ENCODE measurements around the gene ADAMTS12. TPM values are rescaled to one million over a fixed set of nuclear protein-coding genes. Genes with fewer than 3 reads are reported as not detected.

ADAMTS12 gene
- total RNA-seq, 2 experiments from 2014 or later: not detected

- H3K27ac ChIP-seq (ENCODE audit: low read depth, low read length, poor library complexity, severe bottlenecking): no peak overlapping the region
- H3K4me1 ChIP-seq (ENCODE audit: insufficient read depth, low read length, poor library complexity, severe bottlenecking): no peaks in the 10 kb centered on the region
- no peak overlapping the region for H3K4me2 ChIP-seq (ENCODE audit: low read length)
- H2AFZ ChIP-seq (ENCODE audit: low read length): no peak overlapping the region
- no peak for TF ChIP-seq CTCF (conservative IDR thresholded peaks at IDR 0.05; ENCODE audit: low read length)
- TF ChIP-seq EZH2phosphoT487 (IDR thresholded peaks at IDR 0.05; ENCODE audit: borderline replicate concordance, low read depth, low read length): no peak
- H3K9me2 ChIP-seq (ENCODE audit: insufficient read depth, low read length): no peaks in the 10 kb centered on the region
- H3K79me2 ChIP-seq (ENCODE audit: insufficient read depth, low read depth, low read length): no peaks in the 10 kb centered on the region
- ChIA-PET POLR2A (interaction anchor here (0.7 kb wide), 1 partner anchor 8 kb away, joined by 3 read pairs; no protein-coding TSS in a partner anchor), CTCF (ENCODE audit: unreplicated experiment) (no interaction called here)
- H3K36me3 ChIP-seq (ENCODE audit: insufficient read depth, low read length): no peaks in the 10 kb centered on the region
- intact Hi-C loops (cut with micrococcal nuclease; ENCODE audit: unreplicated experiment): no loop called here
- no peaks in the 10 kb centered on the region for H3K9me3 ChIP-seq (ENCODE audit: low read length)
- no peak overlapping the region for H3K4me3 ChIP-seq (ENCODE audit: low read depth, low read length, poor library complexity, severe bottlenecking)
- H4K20me1 ChIP-seq (ENCODE audit: insufficient read depth, low read length): no peaks in the 10 kb centered on the region
- BruUV-seq (replicated peaks): no TSS peak
- DNase-seq (ENCODE audit: low spot score): no peak
Observed at GRCh38 chr5:33635582-33635981, 256.2 kb downstream of the ADAMTS12 start.

- intact Hi-C loops (cut with micrococcal nuclease; ENCODE audit: unreplicated experiment): no loop called here
- no TSS peak for BruUV-seq (replicated peaks)
- TF ChIP-seq EZH2phosphoT487 (IDR thresholded peaks at IDR 0.05; ENCODE audit: borderline replicate concordance, low read depth, low read length) (no peak), CTCF (conservative IDR thresholded peaks at IDR 0.05; ENCODE audit: low read length) (no peak)
Observed at GRCh38 chr5:33633699-33634098, 258.1 kb downstream of the ADAMTS12 start.

GRCh38 chr5:33631786-33632185 lies 260.0 kb downstream of the ADAMTS12 start:
- intact Hi-C loops (cut with micrococcal nuclease; ENCODE audit: unreplicated experiment): no loop called here
- no peak for TF ChIP-seq EZH2phosphoT487 (IDR thresholded peaks at IDR 0.05; ENCODE audit: borderline replicate concordance, low read depth, low read length)
- no peak for TF ChIP-seq CTCF (conservative IDR thresholded peaks at IDR 0.05; ENCODE audit: low read length)
- Histone ChIP-seq H3K36me3 (ENCODE audit: insufficient read depth, low read length) (no peaks in the 10 kb centered on the region), H3K9me3 (ENCODE audit: low read length) (no peaks in the 10 kb centered on the region), H3K4me3 (ENCODE audit: low read depth, low read length, poor library complexity, severe bottlenecking) (no peak overlapping the region), H3K9me2 (ENCODE audit: insufficient read depth, low read length) (no peaks in the 10 kb centered on the region), H3K79me2 (ENCODE audit: insufficient read depth, low read depth, low read length) (no peaks in the 10 kb centered on the region), H3K4me2 (ENCODE audit: low read length) (no peak overlapping the region), H2AFZ (ENCODE audit: low read length) (no peak overlapping the region), H3K4me1 (ENCODE audit: insufficient read depth, low read length, poor library complexity, severe bottlenecking) (no peaks in the 10 kb centered on the region), H4K20me1 (ENCODE audit: insufficient read depth, low read length) (no peaks in the 10 kb centered on the region), H3K27ac (ENCODE audit: low read depth, low read length, poor library complexity, severe bottlenecking) (no peak overlapping the region)
- ChIA-PET POLR2A (interaction anchor here (0.6 kb wide), 2 partner anchors 52 to 924 kb away, joined by 3 read pairs; no protein-coding TSS in a partner anchor), CTCF (ENCODE audit: unreplicated experiment) (no interaction called here)
- BruUV-seq (replicated peaks): no TSS peak
- DNase-seq (ENCODE audit: low spot score): no peak

More at GRCh38 chr5:33633699-33634098, 258.1 kb downstream of the ADAMTS12 start:
- DNase-seq (ENCODE audit: low spot score): no peak
- H3K79me2 ChIP-seq (ENCODE audit: insufficient read depth, low read depth, low read length): no peaks in the 10 kb centered on the region
- no peak overlapping the region for H2AFZ ChIP-seq (ENCODE audit: low read length)
- H3K9me2 ChIP-seq (ENCODE audit: insufficient read depth, low read length): no peaks in the 10 kb centered on the region
- no peak overlapping the region for H3K27ac ChIP-seq (ENCODE audit: low read depth, low read length, poor library complexity, severe bottlenecking)
- CTCF ChIA-PET (ENCODE audit: unreplicated experiment): no interaction called here
- POLR2A ChIA-PET: interaction anchor here (0.9 kb wide), 1 partner anchor 20 kb away, joined by 3 read pairs; no protein-coding TSS in a partner anchor
- H4K20me1 ChIP-seq (ENCODE audit: insufficient read depth, low read length): no peaks in the 10 kb centered on the region
- H3K4me2 ChIP-seq (ENCODE audit: low read length): no peak overlapping the region
- no peaks in the 10 kb centered on the region for H3K9me3 ChIP-seq (ENCODE audit: low read length)
- H3K36me3 ChIP-seq (ENCODE audit: insufficient read depth, low read length): no peaks in the 10 kb centered on the region
- no peak overlapping the region for H3K4me3 ChIP-seq (ENCODE audit: low read depth, low read length, poor library complexity, severe bottlenecking)
- no peaks in the 10 kb centered on the region for H3K4me1 ChIP-seq (ENCODE audit: insufficient read depth, low read length, poor library complexity, severe bottlenecking)

Measured in OCI-LY7 (cell line).